Mammary epithelial cell (primary cell): ENCODE results near the gene TRPM1.

Source experiments
- CTCF ChIP-seq, 2 donors: IDR thresholded peaks in 1 of 2; conservative IDR thresholded peaks in 1 of 2; 2 replicates each; pipeline ENCODE4 v1.5.1; 2011 to 2012; ENCODE audit warnings: inconsistent platforms in 2 of 2, low read length in 2 of 2, mild to moderate bottlenecking in 2 of 2, control low read depth in 1 of 2, low read depth in 1 of 2; ENCODE audit not compliant: insufficient read depth in 1 of 2; ENCODE audit errors: extremely low read depth in 1 of 2
- EZH2 ChIP-seq: IDR thresholded peaks from 2 replicates; pipeline ENCODE4 v1.6.1; 2012; ENCODE audit warnings: low read length, inconsistent platforms, borderline replicate concordance

GRCh38 chr15:30974112-30974511 is 127.4 kb downstream of the TRPM1 start:
- TF ChIP-seq CTCF (conservative IDR thresholded peaks at IDR 0.05 in 1 of 2, IDR thresholded peaks at IDR 0.05 in 1 of 2; ENCODE audit: extremely low read depth in 1 of 2, insufficient read depth in 1 of 2, low read depth in 1 of 2, low read length in 2 of 2), result no peak
- TF ChIP-seq EZH2, result no peak
